ENCODE results near the gene NFILZ.

NFILZ gene

DNA sequence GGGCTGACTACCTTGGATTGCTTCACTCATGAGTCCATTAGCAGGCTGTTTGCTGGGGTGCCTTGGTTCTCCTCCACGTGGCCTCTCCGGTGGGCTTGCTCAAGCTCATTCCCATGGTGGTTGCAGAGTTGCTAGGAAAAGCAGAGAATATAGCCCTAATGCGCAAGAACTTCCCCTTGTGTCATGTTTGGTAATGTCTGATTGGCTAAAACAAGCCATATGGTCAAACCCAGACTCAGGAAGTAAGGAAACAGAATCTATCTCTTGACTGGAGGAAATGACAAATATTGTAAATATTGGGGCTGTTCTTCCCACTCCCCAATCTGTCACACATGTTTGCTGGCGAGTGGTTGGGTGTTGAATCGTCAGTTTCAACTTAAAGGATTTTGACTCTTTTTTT, 12.1 kb downstream of the NFILZ start:
- DNase-seq, result no peak

DNA sequence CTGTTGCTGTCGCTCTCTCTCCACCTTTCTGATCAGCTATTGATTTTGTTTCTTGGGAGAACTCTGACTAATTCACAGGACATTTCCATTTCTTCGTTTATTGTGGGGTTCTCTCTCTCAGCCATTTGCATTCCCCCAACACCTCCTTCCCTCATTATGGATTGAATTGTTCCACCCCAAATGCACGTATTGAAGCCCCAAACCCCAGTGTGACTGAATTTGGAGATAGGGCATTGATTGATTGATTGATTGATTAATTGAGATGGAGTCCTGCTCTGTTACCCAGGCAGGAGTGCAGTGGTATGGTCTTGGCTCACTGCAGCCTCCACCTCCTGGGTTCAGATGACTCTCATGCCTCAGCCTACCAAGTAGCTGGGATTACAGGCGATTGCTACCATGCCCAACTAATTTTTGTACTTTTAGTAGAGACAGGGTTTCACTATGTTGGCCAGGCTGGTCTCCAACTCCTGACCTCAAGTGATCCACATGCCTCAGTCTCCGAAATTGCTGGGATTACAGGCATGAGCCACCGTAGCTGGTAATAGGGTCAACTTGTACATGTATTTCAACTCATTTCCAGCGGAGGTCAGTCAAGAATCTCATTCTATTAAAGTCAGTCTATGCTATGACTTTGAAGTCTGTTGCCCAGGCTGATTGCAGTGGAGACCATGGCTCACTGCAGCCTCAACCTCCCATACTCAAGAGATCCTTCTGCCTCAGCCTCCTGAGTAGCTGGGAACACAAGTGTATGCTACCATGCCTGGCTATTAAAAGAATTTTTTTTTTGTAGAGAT, 13.6 kb downstream of the NFILZ start:
- DNase-seq, result no peak

DNA sequence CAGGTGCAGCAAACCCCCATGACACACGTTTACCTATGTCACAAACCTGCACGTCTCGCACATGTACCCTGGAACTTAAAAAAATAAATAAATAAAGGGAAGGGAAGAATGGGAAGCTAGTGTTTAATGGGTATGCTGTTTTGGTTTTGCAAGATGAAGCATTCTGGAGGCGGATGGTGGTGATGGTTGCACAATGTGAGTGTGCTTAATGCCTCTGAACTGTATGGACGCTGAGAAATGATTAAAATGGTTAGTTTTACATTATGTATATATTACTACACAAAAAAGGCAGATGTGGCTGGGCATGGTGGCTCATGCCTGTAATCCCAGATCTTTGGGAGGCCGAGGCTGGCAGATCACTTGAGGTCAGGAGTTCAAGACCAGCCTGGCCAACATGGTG, 17.8 kb downstream of the NFILZ start:
- no peak for DNase-seq

DNA sequence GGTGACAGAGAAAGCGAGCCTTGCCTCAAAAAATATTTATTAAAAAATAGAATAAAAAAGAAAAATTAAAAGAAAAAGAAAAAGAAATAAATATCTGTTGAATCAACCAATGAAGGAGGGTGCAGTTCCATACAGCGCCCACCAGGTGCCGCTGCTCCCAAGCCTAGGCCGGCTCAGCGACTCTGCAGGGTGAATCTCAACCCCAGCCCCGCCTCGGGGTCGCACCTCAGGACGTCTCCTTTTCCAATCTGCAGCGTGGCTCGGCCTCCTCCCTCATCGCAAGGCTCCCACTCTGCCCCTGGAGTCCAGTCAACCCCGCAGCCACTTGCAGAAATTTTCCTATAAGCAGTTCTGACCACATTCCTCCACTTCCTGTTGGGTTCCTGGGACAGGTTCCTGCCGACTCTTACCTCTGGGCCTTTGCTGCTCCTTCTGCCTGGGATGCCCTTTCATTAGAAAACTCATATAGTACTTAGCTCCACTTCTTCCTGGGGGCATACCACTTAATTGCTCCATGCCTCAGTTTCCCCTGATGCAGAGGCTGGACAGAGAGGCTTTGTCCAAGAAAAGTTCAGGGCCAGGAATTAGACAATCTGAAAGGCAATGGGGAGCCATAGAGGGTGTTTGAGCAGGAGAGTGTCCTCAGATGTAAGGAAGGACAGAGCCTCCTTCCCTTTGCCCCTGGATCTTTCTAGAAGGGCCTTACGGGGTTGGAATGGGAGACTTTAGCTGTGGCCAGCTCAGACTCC, 24.3 kb downstream of the NFILZ start:
- DNase-seq, result peak; percentile 46

DNA sequence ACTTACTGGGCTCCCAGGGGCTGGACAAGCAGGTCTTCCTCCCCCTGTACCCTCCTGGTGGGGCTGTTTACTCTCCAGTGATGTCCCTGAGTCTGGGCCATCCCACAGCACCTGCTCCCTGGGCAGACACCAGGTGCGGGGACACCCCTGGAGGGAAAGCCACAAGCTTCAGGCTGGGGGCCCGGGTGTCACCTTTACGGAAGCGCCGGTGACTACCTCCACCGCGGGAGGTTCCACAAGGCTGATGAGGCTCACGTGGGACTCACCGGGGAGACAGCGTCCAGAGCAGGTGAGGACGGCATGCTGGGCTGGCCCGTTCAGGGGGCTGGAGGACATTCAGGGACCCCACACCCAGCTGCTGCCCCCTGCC, 24.9 kb downstream of the NFILZ start:
- DNase-seq, result no peak

DNA sequence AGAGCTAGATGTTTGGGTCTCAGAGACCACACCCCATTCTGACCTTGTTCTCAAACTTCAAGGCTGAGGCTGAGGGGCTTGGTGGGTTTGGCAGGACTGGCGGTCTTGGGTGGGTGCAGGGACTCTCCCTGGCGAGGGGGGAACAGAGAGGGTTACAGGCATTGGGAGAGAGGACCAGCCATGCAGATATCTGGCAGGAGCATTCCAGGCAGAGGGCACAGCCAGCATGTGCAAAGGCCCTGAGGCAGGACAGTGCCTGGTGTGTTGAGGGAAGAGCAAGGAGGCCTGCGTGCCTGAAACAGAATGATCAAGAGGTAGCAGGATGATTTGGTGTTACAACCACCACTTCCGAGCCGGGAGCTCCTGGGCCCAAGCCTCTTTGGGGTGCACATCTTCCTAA, 27.4 kb downstream of the NFILZ start:
- no peak for DNase-seq

DNA sequence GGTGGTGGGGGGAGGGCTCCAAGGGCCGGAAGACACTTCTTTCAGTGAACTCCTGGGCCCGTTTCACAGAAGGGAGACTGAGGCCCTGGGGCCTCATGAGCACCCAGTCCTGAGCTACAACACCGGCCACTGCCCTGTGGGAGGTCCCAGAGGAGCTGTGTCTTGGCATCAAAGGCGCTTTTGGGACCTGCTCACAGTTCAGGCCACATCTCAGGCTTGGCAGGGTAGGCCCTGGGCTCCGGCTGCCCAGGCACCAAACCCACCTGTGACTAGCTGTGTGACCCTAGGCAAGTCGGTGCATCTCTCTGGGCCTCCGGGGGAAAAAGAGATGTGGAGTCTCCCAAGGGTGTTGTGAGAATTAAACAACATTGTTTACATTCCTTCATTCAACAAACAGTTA, 29.5 kb downstream of the NFILZ start:
- no peak for DNase-seq

DNA sequence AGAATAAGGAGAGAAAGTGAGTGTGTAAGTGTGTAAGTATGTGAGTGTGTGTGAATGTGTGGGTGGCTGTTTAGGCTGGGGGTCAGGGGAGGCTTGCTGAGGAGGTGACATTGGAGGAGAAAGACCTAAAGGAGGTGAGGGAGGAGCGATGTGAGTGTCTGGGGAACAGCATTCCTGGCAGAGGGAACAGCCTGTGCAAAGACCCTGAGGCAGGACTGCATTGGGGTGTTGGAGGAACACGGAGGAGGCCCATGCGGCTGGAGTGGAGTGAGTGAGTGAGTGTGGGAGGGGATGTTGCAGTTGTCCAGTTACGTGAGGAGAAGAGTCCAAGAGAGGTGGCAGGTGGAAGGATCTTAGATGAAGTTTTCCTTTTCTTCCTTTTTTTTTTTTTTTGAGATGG, 31.8 kb downstream of the NFILZ start:
- no peak for DNase-seq

DNA sequence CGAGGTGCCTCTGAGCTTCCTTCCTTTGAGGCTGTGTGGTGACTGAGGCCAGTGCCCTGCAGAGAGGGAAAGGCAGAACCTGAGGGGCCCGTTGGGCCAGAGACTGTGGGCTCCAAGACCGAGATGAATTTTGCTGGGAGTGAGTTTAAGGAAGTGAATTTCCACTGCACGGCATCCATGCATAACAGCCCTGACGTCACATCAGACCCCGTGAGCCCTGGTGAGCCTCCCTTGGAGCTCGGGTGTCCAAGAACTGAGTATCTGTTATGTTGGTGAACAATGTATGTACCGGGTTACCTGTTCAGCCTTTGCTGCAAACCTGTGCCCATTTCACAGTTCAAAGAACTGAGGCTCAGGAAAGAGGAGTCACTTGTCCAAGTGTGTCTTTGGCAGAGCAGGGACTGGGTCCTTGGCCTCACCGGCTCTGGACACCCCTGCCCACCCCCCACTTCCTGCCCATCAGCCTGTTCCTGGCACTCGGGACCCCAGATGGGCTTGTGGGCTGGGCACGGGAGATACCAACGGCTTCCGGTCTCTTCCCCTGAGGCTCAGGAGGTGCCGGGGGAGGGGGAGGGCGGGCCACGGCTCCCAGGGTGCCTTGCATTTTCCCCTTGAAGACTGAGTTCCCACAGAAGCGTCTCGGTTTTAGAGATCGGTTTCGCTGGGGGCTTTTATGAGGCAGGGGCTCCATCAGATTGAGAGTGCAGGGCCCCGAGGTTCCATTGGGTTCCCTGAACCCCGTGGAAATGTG, 33.7 kb downstream of the NFILZ start:
- no peak for DNase-seq

DNA sequence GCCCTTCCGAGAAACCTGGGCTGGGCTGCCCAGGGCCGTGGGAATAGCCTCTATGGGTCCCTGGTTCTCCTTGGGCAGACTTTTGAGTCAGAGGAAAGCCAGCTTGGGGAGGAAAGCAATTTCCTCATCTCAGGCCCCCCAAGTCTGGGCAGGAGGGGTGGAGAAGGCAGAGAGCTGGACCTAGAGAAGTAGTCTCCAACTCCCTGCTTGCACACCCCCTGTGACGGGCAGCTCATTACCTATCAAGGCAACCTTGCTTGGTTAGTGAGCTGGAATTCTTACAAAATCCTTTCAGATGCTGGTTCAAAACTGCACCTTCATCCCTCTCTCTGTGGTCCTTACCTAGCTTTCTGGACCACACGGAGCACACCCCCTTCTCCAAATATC, 34.2 kb downstream of the NFILZ start:
- no peak for DNase-seq

DNA sequence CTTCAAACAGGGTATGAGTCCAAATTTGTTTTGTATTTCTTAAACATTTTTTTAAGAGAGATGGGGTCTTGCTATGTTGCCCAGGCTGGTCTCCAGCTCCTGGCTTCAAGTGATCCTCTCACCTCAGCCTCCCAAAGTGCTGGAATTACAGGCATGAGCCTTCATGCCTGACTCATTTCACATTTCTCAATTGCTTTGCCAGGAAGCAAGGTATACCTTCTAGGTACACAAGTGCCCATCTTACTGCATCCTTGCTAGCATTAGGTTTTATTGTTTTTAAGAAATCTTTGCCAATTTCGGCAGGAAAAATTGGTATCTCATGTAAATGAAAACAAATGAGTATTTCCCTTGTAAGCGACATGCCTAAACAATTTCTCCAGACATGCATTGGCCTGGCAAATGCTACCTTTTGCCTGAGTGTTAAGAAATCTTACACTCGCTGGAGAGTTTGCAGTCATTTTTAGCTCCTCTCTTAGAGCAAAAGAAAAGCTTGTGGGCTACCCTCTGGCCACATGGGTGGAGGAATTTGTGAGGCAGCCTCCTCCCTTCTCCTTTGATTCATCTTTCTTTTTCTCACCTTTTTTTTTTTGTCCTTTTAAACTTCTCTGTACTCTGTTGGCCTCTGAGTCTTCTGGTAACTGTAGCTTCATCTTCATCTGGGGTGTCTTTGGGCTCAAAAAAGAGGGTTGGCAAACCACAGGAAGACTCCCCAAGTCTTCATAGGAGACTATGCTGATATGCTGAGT, 35.2 kb downstream of the NFILZ start:
- no peak for DNase-seq

DNA sequence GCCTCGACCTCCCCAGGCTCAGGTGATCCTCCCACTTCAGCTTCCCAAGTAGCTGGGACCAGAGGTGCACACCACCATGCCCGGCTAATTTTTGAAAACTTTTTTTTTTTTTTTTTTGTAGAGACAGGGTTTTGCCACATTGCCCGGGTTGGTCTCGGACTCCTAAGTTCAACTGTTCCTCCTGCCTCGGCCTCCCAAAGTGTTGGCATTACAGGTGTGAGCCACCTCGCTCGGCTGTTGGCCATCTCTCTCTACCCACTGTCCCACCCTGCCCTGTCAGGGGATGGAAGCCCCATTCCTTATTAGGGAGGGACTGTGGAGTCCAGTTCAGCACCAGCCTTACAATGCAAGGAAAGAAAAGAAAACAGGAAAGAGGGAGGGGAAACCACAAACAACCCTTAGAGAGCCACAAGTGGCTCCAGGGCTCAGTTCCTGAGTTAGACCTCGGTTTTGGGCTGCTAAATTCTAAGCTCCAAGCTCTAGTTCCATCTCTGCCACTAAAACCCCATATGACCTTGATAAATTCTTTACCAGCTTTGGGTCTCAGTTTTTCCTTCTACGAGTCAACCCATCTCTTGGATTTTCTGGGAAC, 36.5 kb downstream of the NFILZ start:
- peak; percentile 50 for DNase-seq

DNA sequence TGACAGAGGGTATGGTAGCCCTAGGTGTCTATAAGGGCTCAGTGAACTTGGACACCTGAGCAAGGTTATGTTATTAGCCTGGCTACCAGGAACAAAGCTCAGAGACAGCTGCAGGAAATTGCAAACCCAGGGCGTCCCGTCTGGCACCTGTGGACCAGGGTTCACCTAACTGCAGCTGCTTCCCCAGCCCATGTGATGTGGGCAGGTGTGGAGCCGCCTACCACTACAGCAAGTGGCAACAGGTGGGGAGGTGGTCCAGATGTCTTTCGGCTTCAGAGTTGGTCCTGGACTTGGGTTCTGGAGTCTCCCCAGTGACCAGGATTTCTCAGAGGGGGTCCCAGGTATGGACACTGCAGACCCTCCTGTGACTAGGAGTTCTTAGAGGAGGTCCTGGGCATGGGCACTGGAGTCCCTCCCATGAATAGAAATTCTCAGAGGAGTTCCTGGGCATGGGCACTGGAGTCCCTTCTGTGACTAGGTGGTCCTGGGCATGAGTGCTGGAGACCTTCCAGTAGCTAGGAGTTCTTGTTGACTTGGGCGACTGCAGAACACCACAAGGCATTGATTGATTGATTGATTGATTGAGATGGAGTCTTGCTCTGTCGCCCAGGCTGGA, 43.0 kb downstream of the NFILZ start:
- no peak for DNase-seq

DNA sequence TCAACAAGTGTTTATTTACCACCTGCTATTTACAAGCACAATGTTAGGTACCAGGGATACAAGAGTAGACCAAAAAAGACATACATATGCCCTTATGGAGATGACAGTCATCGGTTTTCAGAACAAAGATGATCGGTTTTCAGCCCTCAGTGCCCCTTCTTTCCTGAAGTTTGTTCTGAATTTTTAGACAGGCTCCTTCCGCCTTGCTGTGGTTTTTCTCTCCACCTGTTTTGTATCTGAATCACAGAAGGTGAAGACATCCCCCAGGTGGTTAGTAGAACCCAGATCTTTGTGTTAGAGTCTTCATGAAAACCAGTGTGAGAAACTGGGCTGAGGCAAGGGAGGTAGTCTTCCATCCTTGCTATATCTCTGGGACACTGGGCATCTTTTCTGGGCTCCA, 44.6 kb downstream of the NFILZ start:
- DNase-seq, result no peak

DNA sequence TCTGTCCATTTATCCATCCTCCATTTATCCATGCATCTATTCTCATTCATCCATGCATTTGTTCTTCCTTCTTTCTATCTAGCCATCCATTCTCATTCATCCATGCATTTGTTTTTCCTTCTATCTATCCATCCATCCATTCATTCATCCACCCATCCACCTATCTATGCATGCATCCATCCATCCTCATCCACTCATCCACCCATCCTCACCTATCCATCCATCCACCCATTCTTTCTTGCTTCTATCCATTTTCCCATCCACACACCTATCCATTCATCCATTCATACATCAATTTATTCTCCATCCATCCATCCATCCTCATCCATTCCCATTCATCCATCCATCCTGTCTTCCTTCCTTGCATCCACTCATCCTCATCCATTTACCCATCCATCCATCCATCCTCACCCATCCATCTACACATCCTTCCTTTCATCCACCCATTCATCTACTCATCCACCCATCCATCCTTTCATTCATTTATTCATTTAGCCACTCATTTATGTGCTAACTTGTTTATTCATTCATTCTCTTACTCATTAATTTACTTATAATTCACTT, 47.9 kb downstream of the NFILZ start:
- no peak for DNase-seq
